HTR-8/SVneo (cell line): ENCODE results near the gene STYK1.
A peak's percentile ranks its signal among the peaks of the same experiment; 100 is the strongest.

Experiments
- DNase-seq: peaks from one replicate; pipeline ENCODE4 v3.0.0; 2011; ENCODE audit warnings: low spot score, mixed read lengths; ENCODE audit not compliant: insufficient read length
- FAIRE-seq: peaks from 2 replicates; lab custom pipeline; 2011; peaks lifted over from hg19 to GRCh38; lab: Jason Lieb, UNC

The STYK1 gene, protein sequence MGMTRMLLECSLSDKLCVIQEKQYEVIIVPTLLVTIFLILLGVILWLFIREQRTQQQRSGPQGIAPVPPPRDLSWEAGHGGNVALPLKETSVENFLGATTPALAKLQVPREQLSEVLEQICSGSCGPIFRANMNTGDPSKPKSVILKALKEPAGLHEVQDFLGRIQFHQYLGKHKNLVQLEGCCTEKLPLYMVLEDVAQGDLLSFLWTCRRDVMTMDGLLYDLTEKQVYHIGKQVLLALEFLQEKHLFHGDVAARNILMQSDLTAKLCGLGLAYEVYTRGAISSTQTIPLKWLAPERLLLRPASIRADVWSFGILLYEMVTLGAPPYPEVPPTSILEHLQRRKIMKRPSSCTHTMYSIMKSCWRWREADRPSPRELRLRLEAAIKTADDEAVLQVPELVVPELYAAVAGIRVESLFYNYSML

DNA sequence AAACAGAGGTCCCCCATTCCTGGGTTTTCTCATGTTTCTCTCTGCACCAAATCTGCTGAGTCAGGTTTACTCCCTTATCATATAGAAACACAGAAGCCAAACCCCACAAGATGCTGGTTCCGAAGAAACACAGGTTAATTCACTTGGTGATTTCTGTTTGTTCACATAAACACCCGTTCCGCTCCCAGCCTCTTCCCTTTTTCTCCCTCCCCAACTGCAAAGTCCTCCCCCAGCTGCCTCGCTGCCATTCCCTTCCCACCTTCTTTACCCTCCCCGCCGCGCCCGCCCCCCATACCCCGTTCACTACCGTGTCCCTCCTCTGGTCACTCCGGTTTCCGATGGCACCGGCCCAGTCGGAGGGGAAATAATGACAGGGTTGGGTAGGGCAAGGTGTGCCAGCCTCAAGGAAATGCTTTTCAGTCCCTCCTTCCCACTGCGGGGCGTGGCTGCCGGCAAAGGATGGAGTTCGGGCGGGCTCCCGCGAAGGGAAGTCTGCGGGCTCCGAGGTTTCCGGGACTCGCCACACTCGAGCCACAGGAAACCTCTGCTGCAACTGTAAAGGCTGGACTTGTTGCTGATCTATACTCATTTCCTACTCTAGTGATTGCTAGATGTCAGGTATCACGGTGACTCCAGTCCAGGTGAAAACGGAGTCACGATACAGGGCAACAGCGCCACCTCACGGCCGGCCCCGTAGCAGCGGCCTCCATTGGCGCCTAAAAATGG is at the start of gene STYK1:
TSS of gene STYK1 (minus strand) at position 394 of the 726 bp plus-strand sequence. CDS start 39,434 bp downstream, outside the sequence.
- FAIRE-seq (peak; percentile 78), DNase-seq (peak; percentile 72)

DNA sequence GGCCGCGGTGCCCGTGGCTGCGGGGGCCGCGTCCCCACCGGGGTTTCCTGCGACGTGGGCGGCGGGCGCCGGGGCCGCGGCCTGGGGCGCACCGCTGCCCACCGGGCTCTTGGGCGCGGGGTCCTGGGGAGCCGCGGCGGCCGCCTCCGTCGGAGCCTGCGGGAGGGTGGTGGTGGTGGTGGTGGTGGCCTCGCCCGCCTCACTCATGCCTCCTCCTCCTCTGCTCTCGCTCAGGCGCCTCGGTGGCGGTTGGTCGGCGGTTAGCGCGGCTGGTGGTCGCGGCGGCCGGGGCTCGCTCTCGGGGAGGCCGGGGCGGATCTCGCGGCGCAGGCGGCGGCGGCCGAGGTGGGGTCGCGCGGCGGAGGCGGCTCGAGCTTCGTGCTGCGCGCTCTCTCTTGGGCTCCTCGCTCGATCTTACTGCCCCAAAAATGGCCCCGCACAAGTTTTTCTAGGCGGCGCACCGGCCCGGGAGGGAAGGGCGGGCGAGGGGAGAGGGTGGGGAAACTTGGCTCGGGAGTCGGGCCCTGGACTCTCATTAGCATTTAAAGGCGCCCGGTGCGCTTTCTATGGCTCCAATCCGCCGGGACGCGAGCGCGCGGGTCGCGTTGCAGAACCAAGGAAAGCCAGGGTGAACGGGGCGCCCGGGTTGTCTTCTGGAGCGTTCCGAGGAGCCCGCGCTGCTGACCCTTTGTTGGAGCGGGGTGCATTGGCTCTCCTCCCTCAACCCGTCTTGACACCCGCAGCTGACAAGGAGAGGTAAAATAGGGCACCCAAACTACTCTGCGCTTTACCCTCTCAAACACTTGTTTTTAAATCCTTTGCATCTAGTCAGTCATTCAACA is 49.3 kb upstream of the STYK1 start, which contains the start of gene YBX3:
TSS of gene YBX3 (minus strand) at position 419 of the 842 bp plus-strand sequence. CDS start at position 207, 212 bp downstream.
- peak; percentile 63 for DNase-seq
- FAIRE-seq = no peak

DNA sequence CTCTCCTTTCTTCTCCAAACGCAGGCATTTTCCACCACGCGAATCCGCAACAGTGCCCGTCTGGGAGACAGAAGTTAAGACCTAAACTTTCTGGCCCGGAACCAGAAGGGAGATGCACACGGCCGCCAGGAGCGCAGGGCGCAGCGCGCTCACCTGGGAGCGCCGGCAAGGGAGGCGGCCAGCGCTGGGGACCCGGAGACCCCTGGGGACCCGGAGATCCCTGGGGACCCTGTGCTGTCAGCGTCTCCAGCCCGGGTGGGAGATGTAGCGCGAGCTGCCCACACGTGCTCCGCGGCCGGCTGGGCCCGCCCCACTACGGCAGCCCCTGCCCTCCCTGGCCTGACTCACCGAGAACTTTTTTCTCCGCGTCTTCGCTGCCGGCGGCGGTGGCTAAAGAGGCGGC is 48.7 kb upstream of the STYK1 start:
- DNase-seq (no peak), FAIRE-seq (peak; percentile 31)

DNA sequence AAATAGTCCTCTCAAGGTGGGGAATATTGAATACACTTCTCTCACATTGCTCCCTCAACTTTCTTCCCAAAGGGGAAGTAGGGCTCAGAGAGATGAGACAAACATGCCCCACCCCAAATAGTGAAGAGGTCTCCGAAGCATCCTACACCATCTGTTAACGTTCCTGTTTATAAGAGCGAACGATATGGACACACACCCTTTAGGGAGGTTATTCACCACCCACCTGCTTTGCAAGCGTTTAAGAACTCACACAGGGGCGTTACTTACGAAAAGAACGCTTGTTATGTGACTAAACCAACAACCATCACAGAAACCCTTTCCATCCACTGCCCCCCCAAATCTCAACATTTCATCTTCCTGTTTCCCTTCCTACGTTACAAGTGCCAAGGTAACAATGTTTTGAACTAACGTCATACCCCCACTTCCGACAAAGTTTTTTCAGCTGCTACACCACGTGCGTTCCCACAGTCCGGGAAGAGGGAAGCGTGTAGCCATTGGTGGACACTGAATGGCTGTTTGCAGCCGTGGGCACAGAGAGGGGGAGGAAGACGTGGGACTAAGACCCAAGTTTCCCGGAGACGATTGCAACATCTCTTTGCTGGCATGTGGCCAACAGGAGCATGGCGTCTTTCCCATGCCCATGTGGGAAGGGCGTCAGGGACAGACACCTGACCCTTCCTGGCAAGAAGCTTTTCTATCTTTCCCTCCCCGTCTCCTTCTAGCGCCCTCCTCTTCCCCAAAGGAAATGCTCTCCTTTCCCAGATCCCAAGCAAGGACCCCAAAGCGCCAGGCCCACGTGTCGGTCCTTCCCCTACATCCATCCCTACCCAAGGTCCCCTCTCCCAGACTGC is 48.0 kb upstream of the STYK1 start:
- DNase-seq (peak; percentile 76), FAIRE-seq (peak; percentile 97)

DNA sequence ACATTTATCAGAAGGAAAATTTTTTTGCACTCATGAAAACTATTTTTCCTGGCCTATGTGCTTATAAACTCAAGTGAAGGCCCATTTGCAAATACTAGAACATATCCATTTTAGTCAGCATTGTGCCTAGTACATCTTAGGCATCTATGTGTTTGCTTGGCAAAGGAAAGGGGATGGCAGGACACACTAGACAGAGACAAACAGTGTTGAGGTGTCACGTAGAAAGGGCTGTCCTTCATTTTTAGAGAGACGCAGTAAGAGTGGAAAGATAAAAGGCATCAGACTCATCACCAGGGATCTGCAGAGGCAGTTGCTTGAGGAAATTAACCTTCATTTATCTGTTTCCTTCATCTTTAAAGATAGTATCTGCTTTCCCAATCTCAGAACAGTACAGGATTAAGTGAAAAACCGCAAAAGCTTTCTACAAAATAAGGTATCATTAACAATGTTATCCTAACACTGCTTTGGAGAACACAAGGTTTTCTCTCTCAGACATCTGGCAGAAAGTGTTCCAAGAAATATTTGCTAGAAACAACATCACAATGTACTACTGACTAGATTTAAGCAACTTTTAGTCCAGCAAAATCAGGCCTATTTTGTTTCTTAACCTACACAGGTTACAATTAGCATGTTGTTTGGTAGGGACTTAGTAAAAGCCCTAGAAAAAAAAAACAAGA is 47.3 kb upstream of the STYK1 start:
- no peak for DNase-seq
- FAIRE-seq = no peak

DNA sequence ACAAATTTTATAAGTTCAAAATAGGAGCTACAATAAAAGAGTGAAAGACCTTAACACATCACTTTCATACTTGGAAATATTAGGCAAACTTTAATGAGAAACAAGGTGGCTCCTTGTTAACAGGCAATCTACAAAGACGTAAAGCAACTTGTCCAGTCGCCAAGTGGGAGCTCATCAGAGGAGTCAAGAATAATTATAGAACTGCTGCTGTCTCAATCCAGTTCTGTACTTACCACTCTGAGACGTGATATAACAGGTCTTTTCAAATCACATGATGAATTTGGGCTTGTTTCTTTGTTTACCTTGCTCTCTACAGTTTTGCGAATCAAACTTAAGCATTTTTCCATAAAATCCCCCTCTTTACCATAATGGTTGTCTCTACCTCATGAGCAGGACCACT is 45.6 kb upstream of the STYK1 start:
- FAIRE-seq (no peak), DNase-seq (no peak)

DNA sequence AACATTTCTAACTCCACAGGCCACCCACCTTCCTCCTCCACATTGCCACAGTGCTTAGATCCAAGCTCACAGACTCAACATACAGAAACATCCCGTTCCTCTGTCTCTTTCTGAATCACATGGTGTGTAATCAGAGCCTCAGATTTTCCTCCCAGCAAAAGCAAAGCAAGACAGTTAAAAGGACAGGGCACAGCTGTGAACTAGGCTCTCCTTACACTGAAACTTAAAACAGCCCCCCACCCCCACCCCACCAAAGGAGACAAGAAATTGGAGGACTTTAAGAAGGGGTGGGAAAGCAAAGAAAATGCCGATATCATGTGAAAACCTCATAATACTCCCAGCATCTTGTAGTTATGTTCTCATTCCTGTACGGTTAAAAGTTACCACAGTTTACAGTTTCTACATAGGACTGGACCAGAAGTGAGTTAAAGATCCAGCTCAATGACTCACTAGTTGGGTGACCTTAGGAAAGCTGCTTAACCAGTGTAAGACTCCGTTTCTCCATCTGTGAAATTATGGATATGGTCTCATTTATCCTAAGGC is 44.5 kb upstream of the STYK1 start:
- no peak for DNase-seq

DNA sequence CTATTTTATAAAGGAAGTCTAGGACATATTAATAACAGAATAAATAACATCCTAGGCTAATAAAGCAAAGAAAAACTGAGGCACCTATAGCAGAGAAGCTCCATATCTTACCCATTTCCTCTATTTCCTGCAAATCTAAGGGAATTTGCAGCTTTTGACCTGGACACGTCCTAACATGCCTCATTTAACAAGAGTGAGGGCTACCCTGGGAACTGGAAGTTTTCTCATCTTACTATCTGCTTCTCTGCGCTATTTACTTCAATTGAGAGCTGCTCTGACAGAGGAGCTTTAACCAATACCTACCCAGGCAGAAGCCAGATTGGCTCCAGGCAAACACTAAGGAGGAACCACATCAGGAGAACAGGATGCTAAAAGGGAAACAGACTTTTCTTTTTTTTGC is 43.6 kb upstream of the STYK1 start:
- FAIRE-seq (no peak), DNase-seq (no peak)

More for the DNA sequence above, 44.5 kb upstream of the STYK1 start:
- no peak for FAIRE-seq

DNA sequence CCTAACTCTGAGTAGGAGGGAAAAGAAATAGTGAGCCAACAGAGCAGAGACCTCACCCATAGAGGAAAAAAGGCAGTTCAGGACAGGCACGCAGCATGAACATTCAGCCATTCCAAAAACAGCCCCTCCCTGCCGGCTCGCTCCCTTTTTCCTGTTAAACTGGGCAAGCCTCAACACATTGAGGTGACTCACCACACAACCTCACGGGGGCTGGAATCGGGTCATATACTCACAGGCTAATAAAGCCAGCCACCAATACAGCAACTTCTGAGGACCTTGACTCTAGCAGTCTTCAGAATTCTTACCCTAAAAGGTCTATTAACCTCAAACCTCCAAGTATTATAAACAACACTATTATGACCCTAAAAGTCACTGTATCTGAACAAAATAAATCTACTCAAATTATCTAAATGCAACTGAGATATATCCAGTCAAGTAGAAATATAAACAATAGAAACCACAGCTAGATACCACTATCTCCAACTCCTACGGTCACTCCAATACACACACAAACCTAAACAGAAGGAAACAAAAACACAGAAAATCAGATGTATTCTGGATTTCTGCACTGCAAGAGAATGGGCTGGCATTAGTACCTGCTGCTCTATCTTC is 43.0 kb upstream of the STYK1 start:
- FAIRE-seq = peak; percentile 95

DNA sequence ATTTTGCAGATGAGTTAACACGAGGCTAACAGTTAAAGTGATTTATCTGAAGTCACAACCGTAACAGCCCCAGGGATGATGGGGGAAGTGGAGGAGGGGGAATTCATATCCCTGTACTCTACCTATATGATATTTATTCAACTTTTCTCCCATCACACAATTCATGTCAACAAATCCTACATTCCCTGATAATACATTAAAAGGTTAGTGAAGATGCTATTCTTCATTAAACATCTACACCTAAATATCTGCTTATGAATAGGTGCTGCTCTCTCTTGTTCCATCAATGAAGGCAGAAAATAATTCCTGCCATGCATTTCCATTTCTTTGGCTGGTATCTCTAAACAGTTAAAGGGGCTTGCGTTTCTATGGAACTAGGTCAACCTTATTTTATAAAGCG is 42.4 kb upstream of the STYK1 start:
- DNase-seq (no peak), FAIRE-seq (no peak)

More for the DNA sequence above, 43.0 kb upstream of the STYK1 start:
- DNase-seq = peak; percentile 69

DNA sequence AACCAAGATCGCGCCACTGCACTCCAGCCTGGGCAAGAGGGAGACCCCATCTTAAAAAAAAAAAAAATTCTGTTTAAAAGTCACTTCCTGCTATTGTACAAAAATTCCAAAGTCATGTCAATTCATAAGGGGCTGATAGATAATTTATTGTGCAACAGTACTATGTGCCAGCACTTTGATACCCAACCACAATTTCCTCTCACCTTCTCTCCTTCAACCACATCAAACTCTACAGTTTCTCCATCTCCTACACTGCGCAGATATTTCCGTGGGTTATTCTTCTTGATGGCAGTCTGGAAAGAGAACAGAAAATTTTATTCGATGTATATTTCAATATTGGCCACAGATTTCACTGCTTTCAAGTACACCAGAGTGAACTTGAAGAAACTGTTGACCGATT is 41.6 kb upstream of the STYK1 start:
- no peak for DNase-seq
- no peak for FAIRE-seq

DNA sequence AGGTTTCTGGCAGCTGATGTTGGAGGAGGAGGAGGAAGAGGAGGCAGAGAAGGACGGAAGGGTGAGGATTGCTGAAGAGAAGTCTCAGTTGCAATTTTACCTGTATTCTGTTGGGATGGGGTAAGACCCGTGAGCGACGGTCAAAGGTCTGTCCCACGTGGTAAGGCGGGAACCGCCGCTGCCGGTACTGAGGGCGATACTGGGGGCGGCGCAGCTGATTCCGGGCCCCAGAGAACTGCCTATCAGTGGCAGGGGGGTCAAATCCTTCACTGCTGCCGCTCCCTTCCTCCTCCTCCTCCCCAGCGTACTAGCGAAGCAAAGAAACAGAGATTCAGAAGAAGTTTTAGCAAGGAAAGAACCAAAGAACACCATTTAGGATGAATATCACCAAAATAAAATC is 36.0 kb upstream of the STYK1 start:
- FAIRE-seq = no peak

DNA sequence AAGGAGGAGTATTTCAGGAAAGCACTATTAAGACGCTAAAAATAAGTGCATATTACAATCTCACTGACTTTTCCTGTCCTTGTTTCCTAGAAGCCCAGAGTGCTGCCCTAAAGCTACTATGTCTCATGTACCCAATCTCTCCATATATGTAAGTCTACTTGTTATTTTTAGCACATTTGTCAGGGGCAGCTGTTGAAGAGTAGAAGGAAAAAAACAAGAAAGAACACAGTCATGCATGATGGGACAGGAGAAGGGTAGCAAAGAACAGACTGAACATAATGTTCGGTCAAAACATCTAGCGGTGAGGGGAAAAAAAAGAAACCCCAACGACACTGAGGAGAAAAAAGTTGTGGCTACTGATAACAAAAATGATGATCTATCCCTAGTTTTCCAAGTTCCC is 35.0 kb upstream of the STYK1 start:
- DNase-seq (no peak), FAIRE-seq (no peak)

More for the DNA sequence above, 36.0 kb upstream of the STYK1 start:
- DNase-seq = no peak

DNA sequence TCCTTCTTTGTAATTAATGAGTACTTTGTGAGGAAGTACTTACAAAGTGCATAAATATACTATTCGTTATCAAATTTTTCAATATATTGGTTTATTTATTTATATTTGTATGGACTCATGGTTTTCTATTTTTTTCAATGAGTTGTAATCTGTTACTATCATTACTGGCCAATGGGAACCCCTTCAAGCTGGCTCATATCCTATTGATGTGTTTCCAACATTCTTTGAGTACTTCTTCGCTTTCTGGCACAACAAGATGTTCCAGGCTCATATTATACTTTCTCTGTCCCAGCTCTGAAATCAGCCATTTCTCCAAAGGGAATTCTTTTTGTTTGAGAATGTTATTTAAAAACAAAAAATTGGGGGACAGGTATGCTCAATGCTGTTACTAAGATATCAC is 31.8 kb upstream of the STYK1 start:
- no peak for DNase-seq
- FAIRE-seq = no peak

DNA sequence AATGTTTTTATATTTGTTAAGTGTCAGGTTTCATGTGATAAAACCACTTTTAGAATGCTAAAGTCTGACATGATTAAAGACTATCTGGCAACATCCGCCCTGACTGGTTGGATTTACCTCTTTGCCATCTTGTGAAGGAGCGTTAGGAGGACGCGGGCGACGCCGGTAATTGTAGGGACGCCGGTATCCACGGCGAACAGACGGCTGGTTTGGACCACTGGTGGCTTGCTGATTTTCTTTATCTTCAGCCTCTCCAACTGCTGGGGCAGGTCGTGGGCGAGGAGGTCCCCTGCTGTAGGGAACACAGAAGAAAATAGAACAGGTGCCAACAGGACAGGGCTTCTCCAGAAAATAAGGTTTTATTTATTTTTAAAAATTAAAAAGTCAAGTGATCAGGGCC is 28.0 kb upstream of the STYK1 start:
- FAIRE-seq = no peak
- no peak for DNase-seq

DNA sequence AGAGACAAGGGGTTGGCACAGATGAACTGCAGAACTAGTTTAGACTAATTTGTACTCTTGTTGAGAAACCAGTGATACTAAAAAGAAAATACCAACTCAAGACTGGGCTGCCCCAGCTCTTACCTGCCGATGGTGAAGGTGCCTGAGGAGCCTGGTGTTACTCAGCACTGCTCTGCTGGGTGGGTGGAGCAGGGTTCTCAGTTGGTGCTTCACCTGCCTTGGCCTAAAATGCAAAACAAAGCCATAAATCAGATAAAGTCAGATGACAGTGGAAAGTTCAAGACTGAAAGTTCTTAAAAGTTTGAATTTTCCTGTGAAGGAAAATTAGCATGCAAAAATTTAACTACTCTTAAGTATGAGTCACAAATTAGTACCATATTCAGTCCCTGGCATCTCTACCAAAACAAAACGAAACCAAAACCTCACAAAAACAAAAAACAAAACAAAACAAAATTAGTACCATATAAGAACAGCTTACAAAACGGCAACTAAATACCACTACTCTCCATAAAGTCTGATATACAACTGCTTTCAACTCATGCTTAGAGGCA is 27.4 kb upstream of the STYK1 start:
- FAIRE-seq (no peak), DNase-seq (no peak)

DNA sequence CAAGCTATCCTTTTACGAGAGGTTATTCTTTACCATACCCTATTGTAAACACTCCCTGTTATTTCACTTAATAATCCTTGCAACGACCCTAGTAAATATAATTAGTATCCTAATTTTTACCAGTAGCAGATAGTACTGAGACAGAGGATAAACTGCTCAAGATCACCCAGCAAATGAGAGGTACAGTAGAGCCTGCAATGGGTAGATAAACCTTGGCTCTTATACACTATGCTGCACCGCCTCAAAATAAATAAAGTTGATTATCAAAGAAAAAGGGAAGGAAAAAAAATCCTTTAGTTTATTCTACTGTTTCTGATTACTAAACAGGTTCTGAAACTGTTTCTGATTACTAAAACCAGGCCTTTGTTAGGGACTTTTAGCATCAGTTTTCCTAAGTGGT is 26.7 kb upstream of the STYK1 start:
- FAIRE-seq = no peak
- DNase-seq = no peak

DNA sequence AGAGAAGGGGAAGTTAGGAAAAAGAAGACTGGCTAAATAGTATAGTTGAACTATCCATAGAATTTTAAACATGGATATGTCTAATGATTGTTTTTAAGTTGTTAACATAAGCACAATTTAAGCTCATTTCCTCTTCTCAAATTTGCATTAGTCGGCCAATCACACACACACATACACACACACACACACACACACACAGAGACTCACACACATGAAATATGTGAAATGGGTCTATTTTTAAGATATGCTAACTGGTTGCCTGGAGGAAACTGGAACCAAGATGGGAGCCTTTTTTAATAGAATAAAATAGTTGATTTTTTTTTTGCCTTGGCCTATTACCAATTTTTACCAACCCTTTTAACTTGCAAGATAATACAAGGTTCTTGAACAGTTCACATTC is 24.0 kb upstream of the STYK1 start:
- DNase-seq = no peak
- FAIRE-seq = no peak
